ENCODE data around the gene PPP3R1.

- no peak for TF ChIP-seq CTCF (conservative IDR thresholded peaks at IDR 0.05; ENCODE audit: low read length)
- no peak for TF ChIP-seq EZH2phosphoT487 (IDR thresholded peaks at IDR 0.05; ENCODE audit: borderline replicate concordance)
Observed at GRCh38 chr2:68163641-68164040, 88.7 kb downstream of the PPP3R1 start.
